B cell (primary cell): ENCODE data around the gene ADAMTSL4.

Source experiments
- CTCF ChIP-seq: fragments of 200-600 bp; IDR thresholded peaks from one replicate; pipeline ENCODE4 v1.8.0; 2022; ENCODE audit warnings: antibody characterized with exemption, mild to moderate bottlenecking
- EZH2 ChIP-seq: IDR thresholded peaks from 2 replicates; pipeline ENCODE4 v1.6.1; 2012; ENCODE audit warnings: borderline replicate concordance, low read depth, mild to moderate bottlenecking, moderate library complexity, low read length; ENCODE audit not compliant: insufficient read depth, poor library complexity, severe bottlenecking

DNA sequence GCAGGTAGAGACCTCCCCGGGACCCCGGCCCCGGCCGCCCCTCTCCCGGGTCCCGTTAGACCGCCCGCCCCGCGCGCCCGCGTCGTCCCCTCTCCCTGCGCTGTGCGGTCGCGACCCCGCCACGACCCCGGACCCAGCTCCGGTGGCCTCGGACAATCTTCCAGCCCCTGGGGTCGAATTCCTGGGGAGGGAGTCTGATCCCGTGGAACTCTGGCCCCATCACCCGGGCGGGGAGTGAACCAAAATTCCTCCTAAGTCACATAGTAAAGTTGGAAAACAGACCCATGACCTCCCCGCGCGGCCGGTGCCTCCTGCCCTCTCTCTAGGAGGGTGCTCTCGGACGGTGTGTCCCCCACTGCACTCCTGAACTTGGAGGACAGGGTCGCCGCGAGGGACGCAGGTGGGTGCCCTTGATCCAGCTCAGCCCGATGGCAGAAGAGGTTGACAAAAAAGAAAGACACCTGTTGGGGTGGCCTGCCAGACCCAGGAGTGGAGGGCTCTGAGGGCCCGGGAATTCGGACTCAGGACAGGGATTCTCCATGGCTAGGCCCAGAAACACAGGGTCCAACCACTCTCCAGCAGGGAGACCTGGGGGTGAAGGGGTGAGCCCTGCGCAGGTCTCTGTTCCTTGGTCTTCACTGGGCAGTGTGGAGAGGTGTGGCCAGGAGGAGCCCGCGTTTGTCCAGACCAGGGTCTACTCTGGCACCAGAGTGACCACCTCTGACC, 451 bp downstream of the ADAMTSL4 start:
- TF ChIP-seq CTCF = no peak
- TF ChIP-seq EZH2 = no peak
